HEK293 (cell line): ENCODE results near the gene GJD3.

Source experiments
- CTCF ChIA-PET: fragments of 350-600 bp; formaldehyde crosslinking; extraction: SDS; loops from one replicate; lab custom pipeline; 2021; ENCODE audit warnings: antibody characterized with exemption; lab: Yijun Ruan, JAX
- POLR2A ChIA-PET: fragments of 300-600 bp; formaldehyde crosslinking; extraction: SDS; loops from one replicate; lab custom pipeline; 2020; ENCODE audit warnings: antibody characterized with exemption, inconsistent platforms; lab: Yijun Ruan, JAX
- H3K27ac ChIP-seq: fragments of 200-500 bp; sonication (Bioruptor generic); 2 replicates; pipeline ENCODE4 v1.5.1; 2014; ENCODE audit warnings: low read depth, low read length, control low read depth, inconsistent platforms; ENCODE audit errors: extremely low read depth
- H3K36me3 ChIP-seq, 2 experiments: fragments of 200-500 bp in 1 of 2; sonication (Bioruptor generic) in 1 of 2; 1 replicate in 1 of 2; 2 replicates in 1 of 2; pipeline ENCODE4 v1.5.1; 2014 to 2017; ENCODE audit warnings: inconsistent platforms in 2 of 2, low read length in 2 of 2; ENCODE audit not compliant: control insufficient read depth in 2 of 2, insufficient read depth in 1 of 2
- H3K4me1 ChIP-seq: fragments of 200-500 bp; sonication (Bioruptor generic); 2 replicates; pipeline ENCODE4 v1.5.1; 2014; ENCODE audit warnings: mild to moderate bottlenecking, low read length, inconsistent platforms; ENCODE audit not compliant: control insufficient read depth, insufficient read depth
- H3K4me3 ChIP-seq: 2 replicates; pipeline ENCODE4 v1.5.1; 2011; ENCODE audit warnings: low read depth, mild to moderate bottlenecking, control low read depth, low read length, moderate library complexity
- H3K9me3 ChIP-seq: fragments of 200-500 bp; sonication (Bioruptor generic); 2 replicates; pipeline ENCODE4 v1.5.1; 2014; ENCODE audit warnings: low read depth, low read length, inconsistent platforms; ENCODE audit not compliant: control insufficient read depth, insufficient read depth
- CTCF ChIP-seq: fragments of 450-650 bp; formaldehyde crosslinking; IDR thresholded peaks from 2 replicates; pipeline ENCODE4 v1.5.1; 2016; ENCODE audit warnings: missing biosample characterization, missing genetic modification characterization
- GLIS1 ChIP-seq: fragments of 450-650 bp; formaldehyde crosslinking; IDR thresholded peaks from 2 replicates; pipeline ENCODE4 v1.5.1; 2016; ENCODE audit warnings: missing biosample characterization, missing genetic modification characterization
- GLIS2 ChIP-seq: fragments of 450-650 bp; formaldehyde crosslinking; IDR thresholded peaks from 2 replicates; pipeline ENCODE4 v1.5.1; 2016; ENCODE audit warnings: missing biosample characterization, missing genetic modification characterization
- HOXC10 ChIP-seq: sonication (generic); formaldehyde crosslinking; IDR thresholded peaks from 2 replicates; pipeline ENCODE4 v1.8.1; 2023; ENCODE audit warnings: mild to moderate bottlenecking, missing genetic modification reagents
- INSM2 ChIP-seq: fragments of 450-650 bp; formaldehyde crosslinking; IDR thresholded peaks from 2 replicates; pipeline ENCODE4 v1.5.1; 2016; ENCODE audit warnings: missing biosample characterization, missing genetic modification characterization
- KLF9 ChIP-seq: fragments of 450-650 bp; formaldehyde crosslinking; IDR thresholded peaks from 2 replicates; pipeline ENCODE4 v1.5.1; 2016; ENCODE audit warnings: missing biosample characterization, missing genetic modification characterization, low read depth
- REPIN1 ChIP-seq: fragments of 450-650 bp; formaldehyde crosslinking; IDR thresholded peaks from 2 replicates; pipeline ENCODE4 v1.5.1; 2017; ENCODE audit warnings: missing biosample characterization, missing genetic modification characterization, low read depth
- SALL2 ChIP-seq: fragments of 450-650 bp; formaldehyde crosslinking; IDR thresholded peaks from 2 replicates; pipeline ENCODE4 v1.5.0; 2017; ENCODE audit warnings: missing biosample characterization, mild to moderate bottlenecking, missing genetic modification characterization, borderline replicate concordance
- SCRT1 ChIP-seq: fragments of 450-650 bp; formaldehyde crosslinking; IDR thresholded peaks from 2 replicates; pipeline ENCODE4 v1.5.1; 2016; ENCODE audit warnings: missing biosample characterization, missing genetic modification characterization, borderline replicate concordance
- ZBTB1 ChIP-seq: fragments of 450-650 bp; formaldehyde crosslinking; IDR thresholded peaks from 2 replicates; pipeline ENCODE4 v1.5.1; 2016; ENCODE audit warnings: missing biosample characterization, missing genetic modification characterization
- ZBTB8A ChIP-seq: fragments of 450-650 bp; formaldehyde crosslinking; IDR thresholded peaks from 2 replicates; pipeline ENCODE4 v1.5.1; 2016; ENCODE audit warnings: missing biosample characterization, missing genetic modification characterization
- ZIC2 ChIP-seq: fragments of 450-650 bp; formaldehyde crosslinking; IDR thresholded peaks from 2 replicates; pipeline ENCODE4 v1.5.1; 2016; ENCODE audit warnings: missing biosample characterization, missing genetic modification characterization
- ZNF157 ChIP-seq: fragments of 450-650 bp; formaldehyde crosslinking; IDR thresholded peaks from 2 replicates; pipeline ENCODE4 v1.5.1; 2016; ENCODE audit warnings: missing biosample characterization, missing genetic modification characterization
- ZNF175 ChIP-seq: fragments of 450-650 bp; formaldehyde crosslinking; IDR thresholded peaks from 2 replicates; pipeline ENCODE4 v1.5.1; 2016; ENCODE audit warnings: missing biosample characterization, missing genetic modification characterization
- ZNF324 ChIP-seq: fragments of 450-650 bp; formaldehyde crosslinking; IDR thresholded peaks from 2 replicates; pipeline ENCODE4 v1.5.1; 2016; ENCODE audit warnings: missing biosample characterization, missing genetic modification characterization
- ZNF341 ChIP-seq: fragments of 450-650 bp; formaldehyde crosslinking; IDR thresholded peaks from 2 replicates; pipeline ENCODE4; 2016; ENCODE audit warnings: low read depth, missing biosample characterization, missing genetic modification characterization
- ZNF354C ChIP-seq: fragments of 450-650 bp; formaldehyde crosslinking; IDR thresholded peaks from 2 replicates; pipeline ENCODE4 v1.5.1; 2016; ENCODE audit warnings: missing biosample characterization, missing genetic modification characterization, low read depth, borderline replicate concordance
- ZNF510 ChIP-seq: fragments of 450-650 bp; formaldehyde crosslinking; IDR thresholded peaks from 2 replicates; pipeline ENCODE4 v1.5.1; 2018; ENCODE audit warnings: mild to moderate bottlenecking, missing genetic modification characterization, missing biosample characterization; ENCODE audit not compliant: insufficient replicate concordance
- ZNF600 ChIP-seq: fragments of 450-650 bp; formaldehyde crosslinking; IDR thresholded peaks from 2 replicates; pipeline ENCODE4 v1.5.1; 2016; ENCODE audit warnings: missing biosample characterization, missing genetic modification characterization
- ZNF621 ChIP-seq: fragments of 450-650 bp; formaldehyde crosslinking; IDR thresholded peaks from 2 replicates; pipeline ENCODE4 v1.5.1; 2017; ENCODE audit warnings: missing biosample characterization, missing genetic modification characterization
- ZNF660 ChIP-seq: fragments of 450-650 bp; IDR thresholded peaks from 2 replicates; pipeline ENCODE4 v1.5.1; 2018; ENCODE audit warnings: missing biosample characterization, mild to moderate bottlenecking, missing genetic modification characterization
- ZNF776 ChIP-seq: fragments of 450-650 bp; formaldehyde crosslinking; IDR thresholded peaks from 2 replicates; pipeline ENCODE4 v1.5.0; 2017; ENCODE audit warnings: missing biosample characterization, missing genetic modification characterization, borderline replicate concordance
- ZSCAN4 ChIP-seq: fragments of 450-650 bp; formaldehyde crosslinking; IDR thresholded peaks from 2 replicates; pipeline ENCODE4 v1.5.1; 2017; ENCODE audit warnings: missing biosample characterization, missing genetic modification characterization

GJD3 gene

GRCh38 chr17:40352779-40353394, 11.7 kb downstream of the GJD3 start:
- H3K36me3 ChIP-seq: peaks cover 6 to 57% of the 10 kb centered on the region in 2 experiments; a peak in 2 of 3 replicates
- H3K4me3 ChIP-seq: no peak overlapping the region
- ChIA-PET CTCF (interaction anchor here (0.6 to 16.1 kb wide), 13 partner anchors 8 to 328 kb away, joined by 3 to 453 read pairs (median 5); partner anchors contain the start of gene RARA), POLR2A (interaction anchor here (0.5 to 2.5 kb wide), 4 partner anchors 36 to 1654 kb away, joined by 3 to 11 read pairs (median 6); no protein-coding TSS in a partner anchor)
- no peaks in the 10 kb centered on the region for H3K9me3 ChIP-seq
- TF ChIP-seq SALL2 (tag by site-specific recombination) (no peak), ZIC2 (tag by site-specific recombination) (peak; percentile 37; the same call in 1 of the 2 replicates), ZNF341 (0 out of 2 replicates have a peak, but pooled peaks have one; percentile 14)
- no peak overlapping the region for H3K27ac ChIP-seq
- no peaks in the 10 kb centered on the region for H3K4me1 ChIP-seq

- Histone ChIP-seq H3K4me1 (no peaks in the 10 kb centered on the region), H3K4me3 (no peak overlapping the region), H3K27ac (no peak overlapping the region), H3K9me3 (no peaks in the 10 kb centered on the region), H3K36me3 (peaks cover 6 to 57% of the 10 kb centered on the region in 2 experiments; a peak in 2 of 3 replicates)
- POLR2A ChIA-PET: interaction anchor here (0.5 to 1.4 kb wide), 3 partner anchors 35 to 1654 kb away, joined by 3 to 7 read pairs (median 4); no protein-coding TSS in a partner anchor
- TF ChIP-seq REPIN1 (no peak), ZNF175 (tag by site-specific recombination) (no peak), SCRT1 (no peak), ZNF324 (tag by site-specific recombination) (no peak), ZNF341 (no peak), ZBTB1 (tag by site-specific recombination) (no peak), HOXC10 (CRISPR knock-in tag) (no peak), ZNF660 (tag by site-specific recombination) (no peak), ZNF510 (no peak), ZNF157 (tag by site-specific recombination) (no peak), CTCF (tag by site-specific recombination) (no peak), GLIS1 (tag by site-specific recombination) (no peak), ZNF600 (no peak), KLF9 (tag by site-specific recombination) (no peak), ZNF621 (tag by site-specific recombination) (no peak), ZNF354C (tag by site-specific recombination) (no peak)
- CTCF ChIA-PET: interaction anchor here (0.6 to 16.1 kb wide), 10 partner anchors 9 to 328 kb away, joined by 3 to 453 read pairs (median 4); partner anchors contain the start of gene RARA
These were observed 12.2 kb downstream of the GJD3 start for GRCh38 chr17:40352237-40352778.

GRCh38 chr17:40351359-40352236, 12.9 kb downstream of the GJD3 start:
- POLR2A ChIA-PET: interaction anchor here (0.6 to 1.4 kb wide), 3 partner anchors 35 to 62 kb away, joined by 4 to 7 read pairs (median 5); no protein-coding TSS in a partner anchor

More at GRCh38 chr17:40351359-40352236, 12.9 kb downstream of the GJD3 start:
- no peak overlapping the region for H3K4me3 ChIP-seq
- no peaks in the 10 kb centered on the region for H3K9me3 ChIP-seq
- H3K4me1 ChIP-seq: no peaks in the 10 kb centered on the region
- TF ChIP-seq ZBTB8A (no peak), SCRT1 (no peak), ZIC2 (tag by site-specific recombination) (peak; percentile 63), GLIS1 (tag by site-specific recombination) (peak; percentile 60), ZSCAN4 (tag by site-specific recombination) (no peak), INSM2 (tag by site-specific recombination) (no peak), ZNF776 (tag by site-specific recombination) (no peak), GLIS2 (tag by site-specific recombination) (peak; percentile 32; the same call in 1 of the 2 replicates)
- CTCF ChIA-PET: interaction anchor here (0.5 to 16.1 kb wide), 10 partner anchors 10 to 327 kb away, joined by 3 to 453 read pairs (median 4); partner anchors contain the start of gene RARA
- H3K36me3 ChIP-seq: peaks cover 6 to 57% of the 10 kb centered on the region in 2 experiments; a peak in 2 of 3 replicates
- no peak overlapping the region for H3K27ac ChIP-seq
